Calu3 (cell line): ENCODE measurements around the gene YPEL5. TPM values are rescaled to one million over a fixed set of nuclear protein-coding genes. Genes with fewer than 3 reads are reported as not detected.

Experiments
- BruUV-seq: library from RNA; stranded (reverse); fragments of 400-500 nt; replicated peaks from 2 replicates; lab custom pipeline; 2021; lab: Mats Ljungman, UMichigan
- CTCF ChIA-PET: fragments of 300-600 bp; sonication (Branson Sonifier 250); formaldehyde crosslinking; loops from one replicate; lab custom pipeline; 2022; ENCODE audit warnings: antibody characterized with exemption; lab: Charles Lee
- DNase-seq: peaks from one replicate; pipeline ENCODE4 v3.0.0; 2022
- H3K27ac Mint-ChIP-seq: one replicate; pipeline ENCODE4 v1.8.0; 2022; ENCODE audit warnings: mixed read lengths; ENCODE audit not compliant: unreplicated experiment
- H3K27me3 Mint-ChIP-seq: one replicate; pipeline ENCODE4 v1.8.0; 2022; ENCODE audit warnings: mixed read lengths; ENCODE audit not compliant: unreplicated experiment
- H3K36me3 Mint-ChIP-seq: one replicate; pipeline ENCODE4 v1.8.0; 2022; ENCODE audit warnings: mild to moderate bottlenecking, moderate library complexity, mixed read lengths; ENCODE audit not compliant: insufficient read depth, unreplicated experiment
- H3K4me1 Mint-ChIP-seq: one replicate; pipeline ENCODE4 v1.8.0; 2022; ENCODE audit warnings: mild to moderate bottlenecking, low read depth, mixed read lengths; ENCODE audit not compliant: unreplicated experiment
- H3K4me3 Mint-ChIP-seq: one replicate; pipeline ENCODE4 v1.8.0; 2022; ENCODE audit warnings: mild to moderate bottlenecking, low read depth, moderate library complexity, mixed read lengths; ENCODE audit not compliant: unreplicated experiment
- H3K9me3 Mint-ChIP-seq: one replicate; pipeline ENCODE4 v1.8.0; 2022; ENCODE audit warnings: low read depth, mixed read lengths; ENCODE audit not compliant: unreplicated experiment
- CTCF ChIP-seq: fragments of 200-600 bp; IDR thresholded peaks from one replicate; pipeline ENCODE4 v1.8.0; 2022; ENCODE audit warnings: antibody characterized with exemption; ENCODE audit not compliant: unreplicated experiment
- intact Hi-C: fragments of 100-400 bp; cut with micrococcal nuclease; formaldehyde crosslinking; loops from one replicate; pipeline ENCODE4 v1.10.0; 2022; ENCODE audit not compliant: unreplicated experiment
- total RNA-seq: library from RNA; stranded (reverse); gene quantifications from 2 replicates; pipeline ENCODE4 v1.2.3, GENCODE V29; 2022

The YPEL5 gene
- total RNA-seq, 1 experiment from 2014 or later: 23.0 TPM

DNA sequence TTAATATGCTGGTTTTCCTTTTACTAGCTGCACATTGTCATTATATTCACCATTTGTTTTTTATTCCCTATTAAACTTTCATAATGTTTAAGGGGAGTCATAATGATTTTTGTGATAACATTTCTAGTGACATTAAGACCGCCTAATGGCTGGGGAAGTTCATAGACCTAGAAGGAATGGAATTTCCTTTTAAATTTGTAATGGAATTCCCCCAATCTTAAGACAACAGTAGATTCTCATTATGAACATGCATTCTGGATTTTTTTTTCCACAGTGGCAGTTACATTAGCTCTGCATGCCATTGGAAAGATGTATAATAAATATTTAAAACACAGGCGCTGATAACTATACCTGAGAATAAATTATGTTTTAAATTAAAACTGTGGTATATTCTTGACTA, 8.4 kb downstream of the YPEL5 start:
- Mint-ChIP-seq H3K4me1 (peaks cover 10% of the 10 kb centered on the region), H3K27me3 (no peaks in the 10 kb centered on the region), H3K27ac (no peak overlapping the region), H3K36me3 (peaks cover 15% of the 10 kb centered on the region), H3K9me3 (no peaks in the 10 kb centered on the region), H3K4me3 (no peak overlapping the region)
- TF ChIP-seq CTCF: no peak
- DNase-seq: no peak
- no TSS peak for BruUV-seq
- CTCF ChIA-PET: interaction anchor here (2.4 kb wide), 1 partner anchor 10 kb away, joined by 8 read pairs; no protein-coding TSS in a partner anchor
- intact Hi-C loops: no loop called here

DNA sequence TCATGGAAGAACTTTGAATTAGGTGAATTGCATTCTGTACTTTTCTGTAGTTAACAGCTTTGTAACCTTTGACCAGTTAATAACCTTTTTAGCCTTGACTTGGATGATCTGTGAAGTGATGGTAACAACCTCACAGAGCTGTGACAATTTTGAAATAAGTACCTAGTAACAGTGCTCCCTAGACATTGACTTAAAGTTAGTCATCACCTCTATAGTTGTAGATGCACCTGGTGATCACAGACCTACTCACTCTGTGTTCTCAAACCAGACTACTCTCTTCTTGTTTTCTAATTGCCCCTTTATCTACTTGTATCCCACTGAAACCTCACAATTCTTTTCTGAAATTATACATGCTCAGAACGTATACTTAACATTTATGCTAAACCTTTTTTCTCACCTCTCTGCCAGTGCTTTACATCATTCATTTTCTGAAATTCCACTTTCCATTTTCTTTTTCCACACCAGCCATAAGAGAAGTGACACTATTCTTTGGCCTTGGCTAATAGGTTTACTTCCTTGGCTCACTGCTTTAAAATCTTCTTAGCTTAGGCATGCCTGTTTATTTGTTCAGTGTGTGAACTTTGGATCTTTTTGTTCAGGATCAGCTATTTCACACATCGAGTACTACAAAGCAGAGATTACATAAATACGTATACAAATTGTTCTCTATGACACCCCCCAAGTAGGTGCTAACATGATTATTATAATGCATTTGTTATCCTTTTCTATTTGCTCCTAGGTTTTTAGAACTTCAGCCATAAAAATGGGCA, 9.3 kb downstream of the YPEL5 start:
- no peaks in the 10 kb centered on the region for H3K9me3 Mint-ChIP-seq
- peaks cover 10% of the 10 kb centered on the region for H3K4me1 Mint-ChIP-seq
- H3K4me3 Mint-ChIP-seq: no peak overlapping the region
- no TSS peak for BruUV-seq
- no peak overlapping the region for H3K27ac Mint-ChIP-seq
- no peak for DNase-seq
- peaks cover 15% of the 10 kb centered on the region for H3K36me3 Mint-ChIP-seq
- intact Hi-C loops: no loop called here
- CTCF ChIA-PET: interaction anchor here (0.6 to 2.4 kb wide), 2 partner anchors 9 to 504 kb away, joined by 8 to 11 read pairs; no protein-coding TSS in a partner anchor
- H3K27me3 Mint-ChIP-seq: no peaks in the 10 kb centered on the region
- no peak for TF ChIP-seq CTCF

DNA sequence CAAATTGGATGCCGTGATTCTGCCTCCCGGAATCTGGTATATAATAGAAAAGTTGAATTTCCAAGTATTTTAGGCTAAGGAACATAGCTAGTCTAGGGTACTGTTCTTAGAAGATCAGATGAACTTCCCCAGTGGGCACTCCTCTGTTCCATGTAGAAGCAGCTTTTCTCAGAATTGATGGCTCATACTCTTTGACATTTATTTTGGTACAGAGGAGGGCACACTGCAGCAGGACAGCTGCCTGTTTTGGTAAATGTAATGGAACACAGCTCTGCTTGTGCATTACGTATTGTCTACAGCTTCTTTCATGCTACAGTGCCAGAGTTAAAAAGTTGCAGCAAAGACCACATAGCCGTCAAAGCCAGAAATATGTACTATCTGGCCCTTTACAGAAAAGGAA, 10.8 kb downstream of the YPEL5 start:
- intact Hi-C loops: no loop called here
- H3K4me1 Mint-ChIP-seq: peaks cover 10% of the 10 kb centered on the region
- H3K9me3 Mint-ChIP-seq: no peaks in the 10 kb centered on the region
- no peak for TF ChIP-seq CTCF
- peaks cover 15% of the 10 kb centered on the region for H3K36me3 Mint-ChIP-seq
- no peak overlapping the region for H3K4me3 Mint-ChIP-seq
- CTCF ChIA-PET: no interaction called here
- DNase-seq: no peak
- no TSS peak for BruUV-seq
- H3K27me3 Mint-ChIP-seq: no peaks in the 10 kb centered on the region
- no peak overlapping the region for H3K27ac Mint-ChIP-seq

DNA sequence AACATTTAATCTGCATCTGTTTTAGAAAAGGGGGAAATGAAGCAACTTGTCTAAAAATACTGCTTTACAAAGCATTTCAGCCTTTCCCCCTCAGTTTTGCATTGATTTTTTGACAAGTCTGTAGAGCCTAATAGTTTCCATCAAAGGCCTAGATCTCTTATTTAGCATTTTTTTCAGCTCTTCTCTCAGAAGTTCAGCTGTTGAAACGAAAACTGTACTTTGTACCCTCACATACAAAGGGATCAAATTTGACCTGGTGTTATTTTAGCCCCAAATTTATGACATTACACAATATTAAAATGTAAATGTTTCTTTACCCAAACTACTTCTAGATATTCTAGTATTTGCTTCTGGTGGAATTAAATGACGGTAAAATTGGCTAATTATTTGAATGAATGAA, 13.0 kb downstream of the YPEL5 start:
- intact Hi-C loops: no loop called here
- no TSS peak for BruUV-seq

More for the DNA sequence above, 13.0 kb downstream of the YPEL5 start:
- Mint-ChIP-seq H3K4me1 (peaks cover 10% of the 10 kb centered on the region), H3K9me3 (no peaks in the 10 kb centered on the region), H3K4me3 (no peak overlapping the region), H3K27me3 (no peaks in the 10 kb centered on the region), H3K36me3 (peaks cover 15% of the 10 kb centered on the region), H3K27ac (no peak overlapping the region)
- CTCF ChIA-PET: no interaction called here
- DNase-seq: no peak
- no peak for TF ChIP-seq CTCF
